Vagina (tissue), 2 donors: ENCODE measurements around the gene STING1. TPM values are rescaled to one million over a fixed set of nuclear protein-coding genes. Genes with fewer than 3 reads are reported as not detected.
A peak's percentile ranks its signal among the peaks of the same experiment; 100 is the strongest.

Experiments used
- DNase-seq, 2 donors: peaks; one replicate each; pipeline ENCODE4 v3.0.0-alpha.2; 2017; ENCODE audit errors: extremely low spot score in 2 of 2
- H3K27ac ChIP-seq: fragments of 200-600 bp; sonication (generic); one replicate; pipeline ENCODE4 v1.5.1; 2019
- H3K27me3 ChIP-seq: fragments of 200-600 bp; sonication (generic); one replicate; pipeline ENCODE4 v1.5.1; 2019
- H3K36me3 ChIP-seq, 2 donors: fragments of 200-600 bp; sonication (generic); one replicate each; pipeline ENCODE4 v1.5.1; 2017 to 2019
- H3K4me1 ChIP-seq: fragments of 200-600 bp; sonication (generic); one replicate; pipeline ENCODE4 v1.5.1; 2019
- H3K4me3 ChIP-seq, 2 donors: fragments of 200-600 bp; sonication (generic); 1 replicate in 1 of 2; 2 replicates in 1 of 2; pipeline ENCODE4 v1.5.1; 2016 to 2019
- H3K9me3 ChIP-seq: fragments of 200-600 bp; sonication (generic); one replicate; pipeline ENCODE4 v1.5.1; 2019
- POLR2A ChIP-seq, 2 donors: fragments of 450-650 bp; IDR thresholded peaks; one replicate each; pipeline ENCODE4 v1.6.1; 2017; ENCODE audit warnings: antibody characterized with exemption in 2 of 2, mild to moderate bottlenecking in 2 of 2, moderate library complexity in 2 of 2
- POLR2AphosphoS5 ChIP-seq, 2 donors: sonication (generic); formaldehyde crosslinking; IDR thresholded peaks; one replicate each; pipeline ENCODE4 v1.9.0; 2017; ENCODE audit warnings: antibody characterized with exemption in 2 of 2, mild to moderate bottlenecking in 2 of 2, low read depth in 1 of 2; ENCODE audit not compliant: insufficient read depth in 1 of 2
- intact Hi-C: fragments of 100-400 bp; cut with DNase I; formaldehyde crosslinking; loops from one replicate; pipeline ENCODE4 v1.15.1; 2023
- total RNA-seq: library from RNA; depleted of rRNA; stranded (reverse); fragments of >200 nt; gene quantifications from one replicate; pipeline ENCODE4 v1.2.3, GENCODE V29; 2016
- TF ChIP-seq, protein P1 (sequence below), 3 experiments: fragments of 450-650 bp in 2 of 3; fragments of 200-600 bp in 1 of 3; sonication (generic) in 1 of 3; IDR thresholded peaks; one replicate each; pipeline ENCODE4 v1.5.1; 2017 to 2019; ENCODE audit warnings: antibody characterized with exemption in 3 of 3, mild to moderate bottlenecking in 2 of 3, moderate library complexity in 2 of 3

STING1 gene
- total RNA-seq, 1 donor from 2014 or later: 103 TPM

DNA sequence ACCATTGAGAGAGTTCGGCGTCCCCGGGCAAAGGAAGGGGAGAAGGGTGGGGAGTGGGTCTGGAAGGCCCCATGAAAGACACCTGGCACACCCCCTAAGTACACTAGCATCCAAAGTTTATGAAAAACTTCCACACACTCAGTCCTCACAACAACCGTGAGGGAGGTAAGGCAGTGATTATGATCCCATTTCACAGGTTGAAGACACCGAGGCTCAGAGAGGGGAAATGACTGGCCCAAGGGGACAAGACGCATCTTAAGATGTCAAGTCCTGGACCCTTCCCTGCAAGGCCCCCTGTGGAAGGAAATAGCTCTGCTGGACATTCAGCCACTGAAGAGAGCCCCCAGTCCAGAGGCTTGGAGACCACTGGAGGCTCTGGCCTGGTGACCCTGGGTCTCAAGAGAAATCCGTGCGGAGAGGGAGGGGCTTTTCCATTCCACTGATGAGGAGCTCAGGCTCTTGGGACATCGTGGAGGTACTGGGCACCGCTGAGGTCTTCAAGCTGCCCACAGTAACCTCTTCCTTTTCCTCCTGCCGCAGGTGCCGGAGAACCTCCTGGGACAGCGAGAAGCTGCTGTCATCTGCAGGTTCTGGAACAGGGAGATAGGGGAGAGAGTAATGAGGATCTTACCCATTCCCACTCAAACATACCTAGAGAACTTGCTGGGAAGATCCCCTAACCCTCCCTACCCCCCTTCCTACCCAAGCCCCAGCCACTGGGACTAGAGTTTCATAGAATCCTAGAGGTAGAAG lies 6.5 kb downstream of the STING1 start:
- peaks cover 45% of the 10 kb centered on the region for H3K4me1 ChIP-seq
- DNase-seq: no peak

DNA sequence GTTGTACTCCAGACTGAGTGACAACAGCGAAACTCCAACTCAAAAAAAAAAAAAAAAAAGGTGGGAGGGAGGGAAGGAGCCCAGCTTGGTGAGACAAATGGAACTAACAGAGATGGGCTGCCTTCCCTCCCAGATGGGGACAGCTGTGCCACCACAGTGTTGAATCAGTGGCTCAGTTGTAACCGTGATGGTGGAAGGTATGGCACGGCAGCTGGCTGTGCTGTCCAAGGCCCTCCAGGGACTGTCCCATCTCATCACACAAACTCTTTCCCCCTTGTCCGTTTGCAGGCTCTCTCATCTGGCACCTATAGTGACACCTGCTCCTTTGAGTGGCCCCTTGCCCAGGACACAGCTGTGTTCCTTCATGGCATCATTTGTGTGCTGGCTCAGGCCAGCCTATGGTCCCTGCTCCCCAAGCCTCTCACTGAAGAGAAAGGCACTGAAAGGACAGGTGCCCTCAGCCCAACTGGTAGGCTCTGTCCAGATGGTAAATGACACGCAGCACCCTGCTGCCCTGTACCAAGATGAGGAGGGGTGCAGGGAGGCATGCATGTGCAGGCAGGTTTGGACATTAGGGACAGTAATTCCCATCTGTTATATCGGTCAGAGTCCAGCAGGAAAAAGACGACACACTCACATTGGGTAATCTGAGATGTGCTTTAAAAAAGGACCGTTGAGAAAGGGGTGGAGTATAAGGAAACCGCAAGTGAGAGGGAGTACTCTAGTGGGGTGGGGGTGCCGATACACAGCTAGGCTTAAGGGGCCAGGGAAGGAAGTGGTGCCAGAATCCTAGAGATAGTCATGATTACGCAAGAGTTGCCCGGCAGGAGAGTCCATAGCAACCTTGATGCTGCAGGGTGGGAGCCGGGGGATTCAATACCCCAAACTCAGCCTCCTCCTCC lies 7.4 kb downstream of the STING1 start:
- intact Hi-C loops: loop anchor here (5.0 kb wide), 1 partner anchor 38 kb away; the partner anchor contains the start of gene DNAJC18
- Histone ChIP-seq H3K36me3 (peaks cover 0 to 33% of the 10 kb centered on the region in 2 donors), H3K9me3 (no peaks in the 10 kb centered on the region), H3K27me3 (no peaks in the 10 kb centered on the region), H3K4me1 (peaks cover 36% of the 10 kb centered on the region), H3K27ac (peak overlapping the region; percentile 35), H3K4me3 (no peak overlapping the region)
- TF ChIP-seq, protein P1, sequence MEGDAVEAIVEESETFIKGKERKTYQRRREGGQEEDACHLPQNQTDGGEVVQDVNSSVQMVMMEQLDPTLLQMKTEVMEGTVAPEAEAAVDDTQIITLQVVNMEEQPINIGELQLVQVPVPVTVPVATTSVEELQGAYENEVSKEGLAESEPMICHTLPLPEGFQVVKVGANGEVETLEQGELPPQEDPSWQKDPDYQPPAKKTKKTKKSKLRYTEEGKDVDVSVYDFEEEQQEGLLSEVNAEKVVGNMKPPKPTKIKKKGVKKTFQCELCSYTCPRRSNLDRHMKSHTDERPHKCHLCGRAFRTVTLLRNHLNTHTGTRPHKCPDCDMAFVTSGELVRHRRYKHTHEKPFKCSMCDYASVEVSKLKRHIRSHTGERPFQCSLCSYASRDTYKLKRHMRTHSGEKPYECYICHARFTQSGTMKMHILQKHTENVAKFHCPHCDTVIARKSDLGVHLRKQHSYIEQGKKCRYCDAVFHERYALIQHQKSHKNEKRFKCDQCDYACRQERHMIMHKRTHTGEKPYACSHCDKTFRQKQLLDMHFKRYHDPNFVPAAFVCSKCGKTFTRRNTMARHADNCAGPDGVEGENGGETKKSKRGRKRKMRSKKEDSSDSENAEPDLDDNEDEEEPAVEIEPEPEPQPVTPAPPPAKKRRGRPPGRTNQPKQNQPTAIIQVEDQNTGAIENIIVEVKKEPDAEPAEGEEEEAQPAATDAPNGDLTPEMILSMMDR (IDR thresholded peaks at IDR 0.05): no peak
- TF ChIP-seq POLR2A (IDR thresholded peaks at IDR 0.05) (no peak), POLR2AphosphoS5 (IDR thresholded peaks at IDR 0.05; ENCODE audit: insufficient read depth in 1 of 2, low read depth in 1 of 2) (no peak)
- no peak for DNase-seq

More for the DNA sequence above, 6.5 kb downstream of the STING1 start:
- no peaks in the 10 kb centered on the region for H3K27me3 ChIP-seq
- TF ChIP-seq POLR2A (IDR thresholded peaks at IDR 0.05): no peak
- TF ChIP-seq POLR2AphosphoS5 (IDR thresholded peaks at IDR 0.05; ENCODE audit: insufficient read depth in 1 of 2, low read depth in 1 of 2): no peak
- TF ChIP-seq, protein P1 (IDR thresholded peaks at IDR 0.05): no peak
- intact Hi-C loops: no loop called here
- no peaks in the 10 kb centered on the region for H3K9me3 ChIP-seq
- peaks cover 0 to 33% of the 10 kb centered on the region in 2 donors for H3K36me3 ChIP-seq
- H3K4me3 ChIP-seq: no peak overlapping the region
- no peak overlapping the region for H3K27ac ChIP-seq

DNA sequence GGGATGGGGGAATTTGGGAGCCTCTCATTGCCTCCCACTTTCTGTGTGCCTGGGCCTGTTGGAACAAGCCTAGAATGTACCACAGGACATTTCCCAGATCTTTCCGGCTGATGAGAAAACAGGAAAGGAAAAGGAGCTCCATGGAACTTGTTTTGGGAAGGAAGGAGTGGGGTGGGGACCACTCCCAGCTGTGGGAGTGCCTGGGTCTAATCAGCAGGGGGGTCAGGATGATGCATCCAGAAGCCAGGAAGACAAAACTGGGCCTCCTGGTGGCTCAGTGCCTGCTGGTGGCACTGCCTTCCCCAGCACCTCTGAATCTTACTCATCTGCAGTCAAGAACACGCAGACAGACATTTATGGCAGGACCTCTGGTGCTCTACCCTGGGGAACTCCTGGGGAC lies 9.0 kb downstream of the STING1 start:
- peak; percentile 23 to 57 for TF ChIP-seq POLR2AphosphoS5 (IDR thresholded peaks at IDR 0.05; ENCODE audit: insufficient read depth in 1 of 2, low read depth in 1 of 2)
- TF ChIP-seq POLR2A (IDR thresholded peaks at IDR 0.05): no peak
- TF ChIP-seq, protein P1 (IDR thresholded peaks at IDR 0.05): no peak
- intact Hi-C loops: loop anchor here (5.0 kb wide), 1 partner anchor 36 kb away; the partner anchor contains the start of gene DNAJC18
- H3K36me3 ChIP-seq: peaks cover 0 to 30% of the 10 kb centered on the region in 2 donors
- no peaks in the 10 kb centered on the region for H3K27me3 ChIP-seq
- DNase-seq: no peak
- peaks cover 33% of the 10 kb centered on the region for H3K4me1 ChIP-seq
- no peak overlapping the region for H3K4me3 ChIP-seq
- H3K9me3 ChIP-seq: no peaks in the 10 kb centered on the region
- peak overlapping the region; percentile 66 for H3K27ac ChIP-seq

DNA sequence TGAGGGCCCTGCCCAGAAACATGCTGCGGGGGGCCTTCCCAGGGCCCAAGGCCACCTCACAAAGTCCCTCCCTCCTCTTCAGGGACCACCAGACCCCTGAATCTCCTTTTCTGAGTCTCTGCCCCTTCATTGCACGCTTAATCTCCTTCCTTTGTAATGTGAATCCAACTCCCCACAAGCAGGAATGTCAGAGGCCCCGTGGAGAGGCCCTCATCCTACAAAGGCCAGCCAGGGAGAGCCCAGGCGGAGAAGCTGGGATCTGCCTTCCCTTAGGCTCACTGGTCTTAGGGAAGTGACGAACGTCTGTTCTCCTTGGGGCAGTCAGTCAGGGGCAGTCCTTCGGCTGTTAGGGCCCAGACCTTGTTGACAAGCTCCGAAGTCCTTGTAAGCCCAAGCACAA lies 9.5 kb downstream of the STING1 start:
- H3K36me3 ChIP-seq: peaks cover 0 to 25% of the 10 kb centered on the region in 2 donors
- no peak overlapping the region for H3K4me3 ChIP-seq
- H3K4me1 ChIP-seq: peaks cover 33% of the 10 kb centered on the region
- no peak for TF ChIP-seq POLR2AphosphoS5 (IDR thresholded peaks at IDR 0.05; ENCODE audit: insufficient read depth in 1 of 2, low read depth in 1 of 2)
- TF ChIP-seq POLR2A (IDR thresholded peaks at IDR 0.05): no peak
- TF ChIP-seq, protein P1 (IDR thresholded peaks at IDR 0.05): no peak
- H3K27ac ChIP-seq: peak overlapping the region; percentile 66
- intact Hi-C loops: loop anchor here (5.0 kb wide), 1 partner anchor 36 kb away; the partner anchor contains the start of gene DNAJC18
- no peak for DNase-seq
- no peaks in the 10 kb centered on the region for H3K9me3 ChIP-seq
- H3K27me3 ChIP-seq: no peaks in the 10 kb centered on the region
